ENCODE measurements around the gene NEURL1.

Gene NEURL1

DNA sequence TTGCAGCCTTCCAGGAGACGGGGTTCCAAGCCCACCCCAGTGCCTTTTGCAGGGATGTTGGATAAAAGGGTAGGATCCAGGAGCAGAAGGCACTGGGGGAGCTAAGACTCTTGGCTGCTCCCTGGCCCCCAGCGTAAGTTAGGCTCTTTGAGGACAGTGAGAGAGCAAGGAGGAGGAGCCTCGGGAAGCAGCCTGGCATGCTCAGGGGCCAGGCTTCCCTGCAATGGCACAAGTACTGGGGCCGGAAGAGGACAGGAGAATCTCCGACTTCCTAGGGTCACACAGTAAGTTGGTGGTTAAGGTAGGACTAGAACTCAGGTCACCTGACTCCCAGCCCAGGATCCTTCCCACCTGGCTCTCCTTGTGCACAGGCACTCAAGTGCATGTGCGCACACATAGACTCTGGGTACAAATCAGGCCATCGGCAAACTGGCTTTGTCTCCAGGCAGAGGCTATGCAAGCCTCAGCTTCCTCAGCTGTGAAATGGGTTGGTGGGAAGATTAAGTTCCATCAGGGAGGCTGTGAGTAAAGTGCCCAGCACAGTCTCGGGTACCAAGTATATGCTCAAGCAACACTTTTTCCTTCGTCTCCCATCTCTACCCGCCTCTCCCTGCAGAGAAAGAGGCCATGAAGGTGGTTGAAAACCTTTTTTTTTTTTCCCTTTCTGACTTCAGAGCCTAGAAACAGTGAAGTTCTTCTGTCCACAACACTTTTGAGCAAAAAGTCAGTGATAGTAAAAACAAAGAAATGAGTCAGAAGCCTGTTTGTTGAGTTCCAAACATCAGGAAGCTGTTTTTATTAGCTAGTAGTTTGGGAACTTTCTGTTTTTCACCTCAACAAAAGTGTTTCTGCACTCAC, 79.1 kb downstream of the NEURL1 start:
- TF ChIP-seq, protein P1, sequence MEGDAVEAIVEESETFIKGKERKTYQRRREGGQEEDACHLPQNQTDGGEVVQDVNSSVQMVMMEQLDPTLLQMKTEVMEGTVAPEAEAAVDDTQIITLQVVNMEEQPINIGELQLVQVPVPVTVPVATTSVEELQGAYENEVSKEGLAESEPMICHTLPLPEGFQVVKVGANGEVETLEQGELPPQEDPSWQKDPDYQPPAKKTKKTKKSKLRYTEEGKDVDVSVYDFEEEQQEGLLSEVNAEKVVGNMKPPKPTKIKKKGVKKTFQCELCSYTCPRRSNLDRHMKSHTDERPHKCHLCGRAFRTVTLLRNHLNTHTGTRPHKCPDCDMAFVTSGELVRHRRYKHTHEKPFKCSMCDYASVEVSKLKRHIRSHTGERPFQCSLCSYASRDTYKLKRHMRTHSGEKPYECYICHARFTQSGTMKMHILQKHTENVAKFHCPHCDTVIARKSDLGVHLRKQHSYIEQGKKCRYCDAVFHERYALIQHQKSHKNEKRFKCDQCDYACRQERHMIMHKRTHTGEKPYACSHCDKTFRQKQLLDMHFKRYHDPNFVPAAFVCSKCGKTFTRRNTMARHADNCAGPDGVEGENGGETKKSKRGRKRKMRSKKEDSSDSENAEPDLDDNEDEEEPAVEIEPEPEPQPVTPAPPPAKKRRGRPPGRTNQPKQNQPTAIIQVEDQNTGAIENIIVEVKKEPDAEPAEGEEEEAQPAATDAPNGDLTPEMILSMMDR (IDR thresholded peaks at IDR 0.05; ENCODE audit: low read depth, low read length) = no peak
- no peak for DNase-seq (ENCODE audit: extremely low read depth, low read depth)

DNA sequence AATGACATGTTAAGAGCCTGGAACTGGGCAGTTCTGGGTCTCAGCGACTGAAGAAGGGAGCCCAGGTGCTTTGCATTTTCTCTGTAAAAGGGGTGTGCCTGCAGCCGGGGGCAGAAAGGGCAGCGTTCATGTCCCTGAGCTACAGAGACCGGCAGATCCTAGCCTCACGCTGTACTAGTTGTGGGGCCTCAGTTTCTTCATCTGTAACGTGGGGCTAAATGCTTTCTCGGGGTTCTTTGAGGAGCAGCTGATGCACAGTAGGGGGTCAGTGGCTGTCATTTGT, 79.6 kb downstream of the NEURL1 start:
- TF ChIP-seq, protein P1 (IDR thresholded peaks at IDR 0.05; ENCODE audit: low read depth, low read length) = no peak
- DNase-seq (ENCODE audit: extremely low read depth, low read depth) = no peak

DNA sequence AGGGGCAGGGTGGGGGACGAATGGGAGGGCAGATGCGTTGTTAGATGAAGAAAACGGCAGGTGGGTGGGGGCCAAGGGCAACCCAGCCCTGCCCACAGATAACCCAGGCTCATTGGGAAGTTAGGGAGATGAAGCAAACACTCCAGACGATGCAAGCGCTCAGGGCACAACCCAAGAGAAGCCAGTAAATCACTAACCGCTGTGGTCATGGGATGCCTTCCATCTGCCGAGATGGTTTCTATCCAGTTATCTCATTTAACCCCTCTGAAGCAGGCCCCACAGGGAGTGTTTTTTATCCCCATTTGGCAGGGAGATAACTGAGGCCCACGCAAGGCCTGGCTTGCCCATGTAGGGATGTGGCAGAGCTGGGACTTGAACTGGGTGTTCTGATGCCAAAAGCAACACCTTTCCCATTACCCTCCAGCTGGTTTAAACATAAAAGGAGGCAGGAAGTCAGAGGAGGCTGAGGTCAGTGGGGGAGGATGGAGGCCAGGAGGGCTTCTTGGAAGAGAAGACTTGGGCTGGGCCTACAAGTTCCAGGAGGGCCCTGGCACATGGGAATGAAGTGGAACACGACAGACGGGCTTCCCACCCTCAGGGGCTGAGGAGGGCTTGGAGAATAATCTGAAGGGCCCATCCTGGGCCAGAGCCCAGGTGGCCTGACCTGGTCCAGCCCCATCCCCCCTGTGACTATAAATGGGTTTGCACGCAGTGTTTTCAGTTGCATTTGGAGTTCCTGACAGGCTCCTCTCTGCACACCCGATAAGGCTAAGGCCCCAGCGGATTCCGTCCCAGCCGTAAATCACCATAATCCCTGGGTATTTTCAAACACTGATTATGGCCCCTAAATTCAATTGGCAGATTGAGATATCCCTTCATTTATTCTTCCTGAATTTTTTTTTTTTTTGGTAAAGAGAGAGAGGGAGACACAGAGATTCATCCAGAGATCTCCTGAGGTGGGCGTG, 80.9 kb downstream of the NEURL1 start:
- TF ChIP-seq, protein P1 (IDR thresholded peaks at IDR 0.05; ENCODE audit: low read depth, low read length) = no peak
- no peak for DNase-seq (ENCODE audit: extremely low read depth, low read depth)

DNA sequence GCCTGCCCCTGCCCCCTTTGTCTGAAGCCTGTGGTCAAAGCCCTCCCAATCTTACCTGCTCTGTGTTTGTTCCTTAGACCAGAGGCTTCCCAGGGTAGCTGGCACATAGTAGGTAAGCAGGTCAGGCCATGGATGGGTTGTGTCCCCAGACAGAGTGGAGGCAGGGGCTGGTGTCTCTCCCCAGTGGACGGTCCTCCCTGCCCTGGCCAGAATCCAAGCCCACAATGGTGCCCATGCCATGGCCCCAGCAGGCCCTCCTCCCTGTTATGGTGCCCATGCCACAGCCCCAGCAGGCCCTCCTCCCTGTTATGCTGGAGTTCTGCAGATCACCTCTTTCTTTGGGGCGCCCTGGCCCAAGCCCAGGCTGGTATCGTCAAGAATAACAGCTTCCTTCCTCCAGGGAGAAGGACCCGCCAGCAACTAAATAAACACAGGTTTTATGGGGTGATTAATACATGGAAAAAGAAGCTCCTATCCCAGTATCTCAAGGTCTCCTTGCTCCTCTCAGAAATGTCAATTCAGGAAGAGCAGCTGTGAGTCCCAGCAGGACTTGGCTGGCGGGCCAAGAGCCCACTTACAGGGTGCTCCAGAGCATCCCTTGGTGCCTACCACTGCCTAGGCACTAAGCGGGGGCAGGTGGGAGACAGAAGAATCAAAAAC, 82.0 kb downstream of the NEURL1 start:
- DNase-seq (ENCODE audit: extremely low read depth, low read depth) = no peak
- TF ChIP-seq, protein P1 (IDR thresholded peaks at IDR 0.05; ENCODE audit: low read depth, low read length) = no peak

DNA sequence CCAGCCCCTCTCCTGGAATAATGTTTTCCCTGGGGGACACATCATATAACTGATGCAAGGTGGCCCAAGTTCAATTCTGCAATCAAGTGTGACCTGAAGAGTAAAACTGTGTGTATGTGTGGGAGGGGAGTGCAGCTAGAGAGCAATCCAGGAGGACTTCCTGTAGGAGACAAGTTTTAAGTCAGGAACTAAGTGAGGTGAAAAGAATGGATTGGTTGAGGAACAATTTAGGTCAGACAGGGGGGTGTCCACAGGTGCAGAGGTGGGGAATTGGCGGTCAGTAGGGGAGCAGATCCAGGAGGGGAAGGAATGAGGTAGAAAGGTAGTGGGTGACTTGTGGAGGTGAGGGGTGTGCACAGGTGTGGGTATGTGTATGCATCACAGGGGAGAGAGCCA, 82.6 kb downstream of the NEURL1 start:
- no peak for DNase-seq (ENCODE audit: extremely low read depth, low read depth)
- TF ChIP-seq, protein P1 (IDR thresholded peaks at IDR 0.05; ENCODE audit: low read depth, low read length) = no peak

DNA sequence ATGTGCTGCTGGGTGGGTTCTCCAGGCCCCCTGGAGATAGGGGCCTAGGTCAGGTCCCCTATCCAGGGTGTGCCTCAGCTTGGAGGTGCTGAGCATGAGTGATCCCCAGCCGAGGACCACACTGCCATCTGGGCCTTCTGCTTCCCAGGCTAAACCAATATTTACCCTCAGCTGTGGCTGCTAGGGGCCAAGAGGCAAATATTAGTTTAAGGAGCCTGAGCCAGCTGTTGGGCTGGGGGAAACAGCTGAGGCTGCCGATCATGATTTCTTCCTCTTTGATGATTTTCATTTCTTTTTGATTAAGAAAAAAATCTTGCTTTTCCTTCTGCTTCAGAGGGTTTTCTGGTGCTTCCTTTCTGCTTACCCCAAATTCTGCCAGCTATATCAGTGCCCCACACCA, 83.4 kb downstream of the NEURL1 start:
- TF ChIP-seq, protein P1 (IDR thresholded peaks at IDR 0.05; ENCODE audit: low read depth, low read length) = no peak
- no peak for DNase-seq (ENCODE audit: extremely low read depth, low read depth)

All from AG09319 (cell line).